Nephron progenitor cell (in vitro differentiated cells): Measurements from ENCODE around the gene KCNQ1.

Experiments
- DNase-seq: peaks from one replicate; pipeline ENCODE4 v3.0.0; 2021
- H3K27ac Mint-ChIP-seq: 2 replicates; pipeline ENCODE4 v1.8.0; 2021; ENCODE audit warnings: mild to moderate bottlenecking, moderate library complexity, mixed read lengths
- H3K27me3 Mint-ChIP-seq: 2 replicates; pipeline ENCODE4 v1.8.0; 2021; ENCODE audit warnings: mild to moderate bottlenecking, low read depth, mixed read lengths; ENCODE audit not compliant: poor library complexity
- H3K36me3 Mint-ChIP-seq: 2 replicates; pipeline ENCODE4 v1.8.0; 2021; ENCODE audit warnings: low read depth, mixed read lengths
- H3K4me1 Mint-ChIP-seq: 2 replicates; pipeline ENCODE4 v1.8.0; 2021; ENCODE audit warnings: mixed read lengths
- H3K4me3 Mint-ChIP-seq: 2 replicates; pipeline ENCODE4 v1.8.0; 2021; ENCODE audit warnings: mild to moderate bottlenecking, moderate library complexity, mixed read lengths
- H3K9me3 Mint-ChIP-seq: 2 replicates; pipeline ENCODE4 v1.8.0; 2021; ENCODE audit warnings: mild to moderate bottlenecking, moderate library complexity, mixed read lengths
- TF ChIP-seq, protein P1 (sequence below): fragments of 200-600 bp; sonication (generic); IDR thresholded peaks from 2 replicates; pipeline ENCODE4 v1.5.0; 2021; ENCODE audit warnings: antibody characterized with exemption

The KCNQ1 gene

DNA sequence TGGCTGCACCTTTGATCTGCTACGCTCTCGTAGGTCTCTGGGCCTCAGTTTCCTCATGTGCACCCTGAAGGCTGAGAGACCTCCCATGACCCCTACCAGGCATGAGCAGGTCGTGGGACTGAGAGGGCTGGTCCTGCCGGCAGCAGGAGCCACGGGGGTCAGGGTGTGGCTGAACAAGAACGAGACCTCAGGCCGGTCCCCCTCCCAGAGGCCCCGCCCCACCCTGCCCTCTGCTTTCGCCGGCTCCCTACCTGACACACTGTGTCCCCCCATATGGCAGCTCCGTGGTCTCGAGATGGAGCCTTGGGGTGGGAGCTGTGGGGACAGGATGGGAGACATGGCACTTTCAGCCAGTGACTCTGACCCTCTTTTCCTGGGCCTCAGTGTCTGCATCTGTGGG, 400.2 kb downstream of the KCNQ1 start:
- DNase-seq: no peak

DNA sequence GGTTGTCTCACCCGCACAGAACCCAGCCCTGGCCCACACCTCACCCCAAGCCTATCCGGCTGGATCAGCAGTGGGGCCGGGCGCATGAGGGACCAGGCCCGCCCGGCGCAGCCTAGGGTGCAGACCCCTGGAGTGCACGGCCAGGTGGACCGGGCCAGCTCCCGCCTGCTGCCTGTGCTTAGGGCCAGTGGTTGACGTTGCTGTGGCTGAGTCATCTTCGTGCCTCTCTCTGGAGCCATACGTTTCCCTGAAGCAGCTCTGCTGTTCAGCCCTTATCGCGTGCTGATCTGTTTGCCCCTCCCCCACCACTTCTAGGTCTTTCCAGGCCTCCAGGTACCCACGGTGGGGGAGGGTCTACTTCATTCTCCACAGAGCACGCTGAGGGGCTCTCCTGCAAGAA, 401.2 kb downstream of the KCNQ1 start:
- peaks cover 25% of the 10 kb centered on the region for H3K4me1 Mint-ChIP-seq
- H3K27me3 Mint-ChIP-seq: peaks cover 10% of the 10 kb centered on the region
- no peak for DNase-seq
- H3K27ac Mint-ChIP-seq: no peak overlapping the region
- H3K36me3 Mint-ChIP-seq: no peaks in the 10 kb centered on the region
- H3K9me3 Mint-ChIP-seq: no peaks in the 10 kb centered on the region
- no peak overlapping the region for H3K4me3 Mint-ChIP-seq
- TF ChIP-seq, protein P1, sequence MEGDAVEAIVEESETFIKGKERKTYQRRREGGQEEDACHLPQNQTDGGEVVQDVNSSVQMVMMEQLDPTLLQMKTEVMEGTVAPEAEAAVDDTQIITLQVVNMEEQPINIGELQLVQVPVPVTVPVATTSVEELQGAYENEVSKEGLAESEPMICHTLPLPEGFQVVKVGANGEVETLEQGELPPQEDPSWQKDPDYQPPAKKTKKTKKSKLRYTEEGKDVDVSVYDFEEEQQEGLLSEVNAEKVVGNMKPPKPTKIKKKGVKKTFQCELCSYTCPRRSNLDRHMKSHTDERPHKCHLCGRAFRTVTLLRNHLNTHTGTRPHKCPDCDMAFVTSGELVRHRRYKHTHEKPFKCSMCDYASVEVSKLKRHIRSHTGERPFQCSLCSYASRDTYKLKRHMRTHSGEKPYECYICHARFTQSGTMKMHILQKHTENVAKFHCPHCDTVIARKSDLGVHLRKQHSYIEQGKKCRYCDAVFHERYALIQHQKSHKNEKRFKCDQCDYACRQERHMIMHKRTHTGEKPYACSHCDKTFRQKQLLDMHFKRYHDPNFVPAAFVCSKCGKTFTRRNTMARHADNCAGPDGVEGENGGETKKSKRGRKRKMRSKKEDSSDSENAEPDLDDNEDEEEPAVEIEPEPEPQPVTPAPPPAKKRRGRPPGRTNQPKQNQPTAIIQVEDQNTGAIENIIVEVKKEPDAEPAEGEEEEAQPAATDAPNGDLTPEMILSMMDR: no peak

More for the DNA sequence above, 400.2 kb downstream of the KCNQ1 start:
- H3K27me3 Mint-ChIP-seq: peaks cover 10% of the 10 kb centered on the region
- no peaks in the 10 kb centered on the region for H3K9me3 Mint-ChIP-seq
- peaks cover 36% of the 10 kb centered on the region for H3K4me1 Mint-ChIP-seq
- no peak overlapping the region for H3K4me3 Mint-ChIP-seq
- H3K27ac Mint-ChIP-seq: no peak overlapping the region
- H3K36me3 Mint-ChIP-seq: no peaks in the 10 kb centered on the region
- TF ChIP-seq, protein P1: no peak

DNA sequence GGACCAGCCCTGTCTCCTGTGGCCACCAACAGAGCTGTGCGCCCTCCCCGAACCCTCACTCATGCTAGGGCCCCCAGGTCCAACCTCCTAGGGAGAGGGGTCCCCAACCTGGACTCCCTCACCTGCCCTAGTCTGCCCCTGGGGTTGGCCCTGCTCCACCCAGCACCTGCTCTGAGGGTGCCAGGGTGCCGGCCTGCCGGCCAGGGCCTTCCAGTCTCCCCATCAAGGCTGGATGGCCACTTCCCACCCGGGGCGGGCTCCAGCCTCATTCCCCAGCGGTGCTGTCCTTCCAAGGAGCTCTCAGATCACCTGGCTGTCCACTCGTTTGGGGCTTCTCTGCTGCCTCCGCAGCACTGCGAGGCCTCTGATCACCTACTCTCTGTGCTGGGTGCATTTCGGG, 401.7 kb downstream of the KCNQ1 start:
- H3K9me3 Mint-ChIP-seq: no peaks in the 10 kb centered on the region

DNA sequence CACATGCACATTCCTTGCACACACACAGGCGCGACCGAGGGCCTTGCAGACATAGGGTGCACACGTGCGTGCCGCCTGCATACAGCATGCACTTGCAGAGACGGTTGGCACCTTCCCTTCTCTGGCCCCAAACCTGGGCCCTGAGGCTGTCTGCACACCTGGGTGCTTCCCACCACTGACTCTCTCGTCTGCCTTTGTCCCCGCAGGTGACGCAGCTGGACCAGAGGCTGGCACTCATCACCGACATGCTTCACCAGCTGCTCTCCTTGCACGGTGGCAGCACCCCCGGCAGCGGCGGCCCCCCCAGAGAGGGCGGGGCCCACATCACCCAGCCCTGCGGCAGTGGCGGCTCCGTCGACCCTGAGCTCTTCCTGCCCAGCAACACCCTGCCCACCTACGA, 402.8 kb downstream of the KCNQ1 start:
- no peaks in the 10 kb centered on the region for H3K9me3 Mint-ChIP-seq
- no peak overlapping the region for H3K4me3 Mint-ChIP-seq
- no peak for DNase-seq
- no peaks in the 10 kb centered on the region for H3K36me3 Mint-ChIP-seq
- H3K4me1 Mint-ChIP-seq: peaks cover 20% of the 10 kb centered on the region
- peaks cover 7% of the 10 kb centered on the region for H3K27me3 Mint-ChIP-seq
- TF ChIP-seq, protein P1: no peak
- no peak overlapping the region for H3K27ac Mint-ChIP-seq

More for the DNA sequence above, 401.7 kb downstream of the KCNQ1 start:
- peaks cover 8% of the 10 kb centered on the region for H3K27me3 Mint-ChIP-seq
- H3K36me3 Mint-ChIP-seq: no peaks in the 10 kb centered on the region
- H3K4me3 Mint-ChIP-seq: no peak overlapping the region
- peaks cover 21% of the 10 kb centered on the region for H3K4me1 Mint-ChIP-seq
- no peak for DNase-seq
- peak overlapping the region; percentile 25 for H3K27ac Mint-ChIP-seq
- TF ChIP-seq, protein P1: no peak

DNA sequence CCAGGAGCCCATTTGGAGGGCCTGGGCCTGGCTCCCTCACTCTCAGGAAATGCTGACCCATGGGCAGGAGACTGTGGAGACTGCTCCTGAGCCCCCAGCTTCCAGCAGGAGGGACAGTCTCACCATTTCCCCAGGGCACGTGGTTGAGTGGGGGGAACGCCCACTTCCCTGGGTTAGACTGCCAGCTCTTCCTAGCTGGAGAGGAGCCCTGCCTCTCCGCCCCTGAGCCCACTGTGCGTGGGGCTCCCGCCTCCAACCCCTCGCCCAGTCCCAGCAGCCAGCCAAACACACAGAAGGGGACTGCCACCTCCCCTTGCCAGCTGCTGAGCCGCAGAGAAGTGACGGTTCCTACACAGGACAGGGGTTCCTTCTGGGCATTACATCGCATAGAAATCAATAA, 403.7 kb downstream of the KCNQ1 start:
- Mint-ChIP-seq H3K36me3 (no peaks in the 10 kb centered on the region), H3K4me3 (no peak overlapping the region), H3K4me1 (peaks cover 20% of the 10 kb centered on the region), H3K27ac (no peak overlapping the region), H3K27me3 (peaks cover 7% of the 10 kb centered on the region), H3K9me3 (no peaks in the 10 kb centered on the region)
- DNase-seq: no peak
- TF ChIP-seq, protein P1: no peak

DNA sequence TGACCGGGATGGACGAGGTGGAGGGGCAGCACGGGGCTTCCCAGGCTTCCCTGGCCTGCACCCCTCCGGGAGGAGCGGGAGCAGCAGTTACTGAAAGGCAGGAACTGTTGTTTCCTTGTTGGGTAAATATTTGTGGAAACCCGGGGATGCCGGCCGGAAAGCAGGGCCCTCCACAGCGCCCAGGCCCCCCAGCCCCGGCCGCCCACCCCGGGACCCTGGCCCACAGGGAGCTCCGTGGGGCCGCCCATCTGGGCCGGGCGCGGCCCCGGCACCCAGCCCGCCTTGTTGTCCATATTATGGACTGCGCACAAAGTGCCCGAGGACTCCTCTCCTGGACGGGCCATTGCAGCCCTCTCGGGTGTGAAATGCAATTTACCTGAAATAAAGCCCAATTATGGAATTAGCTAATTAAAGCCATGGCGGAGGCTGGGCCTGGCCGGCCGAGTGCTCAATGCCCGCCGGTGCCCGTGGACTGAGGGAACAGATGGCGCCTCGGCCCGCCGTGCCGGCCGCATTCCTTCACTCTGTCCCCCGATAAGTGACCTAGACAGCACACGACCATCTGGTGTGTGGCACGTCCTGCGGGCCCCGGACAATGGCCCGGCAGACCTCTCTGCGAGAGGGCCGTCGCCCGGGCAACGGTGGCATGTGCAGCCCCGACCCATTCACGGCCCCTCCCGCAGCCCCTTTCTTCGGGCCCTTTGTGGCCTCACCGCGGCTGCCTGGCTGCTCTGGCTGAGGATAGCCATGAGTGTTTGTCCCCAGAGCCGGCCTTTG, 405.4 kb downstream of the KCNQ1 start:
- H3K36me3 Mint-ChIP-seq: no peaks in the 10 kb centered on the region
- DNase-seq: no peak

More for the DNA sequence above, 405.4 kb downstream of the KCNQ1 start:
- no peak overlapping the region for H3K4me3 Mint-ChIP-seq
- peaks cover 30% of the 10 kb centered on the region for H3K4me1 Mint-ChIP-seq
- TF ChIP-seq, protein P1: no peak
- H3K27me3 Mint-ChIP-seq: peaks cover 7% of the 10 kb centered on the region
- no peaks in the 10 kb centered on the region for H3K9me3 Mint-ChIP-seq
- H3K27ac Mint-ChIP-seq: no peak overlapping the region
